ENCODE data around the gene KLF8.

- no peak for TF ChIP-seq POLR2A (IDR thresholded peaks at IDR 0.05; ENCODE audit: low read depth, low read length)
- TF ChIP-seq PAX5 (IDR thresholded peaks at IDR 0.05; ENCODE audit: insufficient read depth, low read length, severe bottlenecking): no peak
- no peak for TF ChIP-seq POLR2AphosphoS5 (IDR thresholded peaks at IDR 0.05; ENCODE audit: low read depth, low read length)
- TF ChIP-seq POU2F2 (IDR thresholded peaks at IDR 0.05; ENCODE audit: low read depth, low read length): no peak
- TF ChIP-seq SPI1 (IDR thresholded peaks at IDR 0.05; ENCODE audit: low read depth, low read length): no peak
These were observed 16.3 kb downstream of the KLF8 start for GRCh38 chrX:56248492-56248891.
